CD4-positive, alpha-beta T cell treated with Interleukin-4 for 4 hours (primary cell): ENCODE results near the gene TTC4.
A peak's percentile ranks its signal among the peaks of the same experiment; 100 is the strongest.

Experiments
- DNase-seq: peaks from one replicate; pipeline ENCODE4 v3.0.0-alpha.2; 2020

Gene TTC4

GRCh38 chr1:54788459-54788858 lies 72.8 kb downstream of the TTC4 start:
- no peak for DNase-seq

GRCh38 chr1:54791880-54792522 lies 76.3 kb downstream of the TTC4 start:
- DNase-seq, result peak; percentile 21
